Astrocyte (in vitro differentiated cells and primary cell): Measurements from ENCODE around the gene ZNG1A.

Experiments used
- EZH2 ChIP-seq: IDR thresholded peaks from 2 replicates; pipeline ENCODE4 v1.6.1; 2012; ENCODE audit warnings: mild to moderate bottlenecking, low read length, inconsistent platforms; ENCODE audit not compliant: insufficient read depth
- TF ChIP-seq, protein P1 (sequence below): IDR thresholded peaks from 2 replicates; pipeline ENCODE4 v1.5.1; 2011; ENCODE audit warnings: low read depth, mild to moderate bottlenecking, inconsistent platforms, low read length, moderate library complexity; ENCODE audit not compliant: insufficient read depth

DNA sequence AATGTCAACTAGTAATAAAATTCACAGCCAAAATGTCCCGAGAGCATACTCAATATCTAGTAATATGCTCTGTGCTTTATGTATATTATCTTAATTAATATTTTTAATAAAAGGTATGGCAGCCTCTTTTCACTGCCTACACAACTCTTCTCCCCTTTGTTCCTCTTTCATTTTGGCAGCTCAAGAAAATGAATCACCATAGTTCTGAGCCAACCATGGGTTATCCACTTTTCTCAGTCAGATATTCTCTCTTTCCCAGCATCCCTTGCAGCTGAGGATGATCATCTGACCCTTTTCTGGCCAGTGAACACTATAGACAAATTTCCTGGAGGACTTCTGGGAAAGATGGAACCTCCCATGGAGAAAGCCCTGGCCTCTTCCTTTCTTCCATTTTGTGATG is 27.6 kb upstream of the ZNG1A start:
- TF ChIP-seq, protein P1, sequence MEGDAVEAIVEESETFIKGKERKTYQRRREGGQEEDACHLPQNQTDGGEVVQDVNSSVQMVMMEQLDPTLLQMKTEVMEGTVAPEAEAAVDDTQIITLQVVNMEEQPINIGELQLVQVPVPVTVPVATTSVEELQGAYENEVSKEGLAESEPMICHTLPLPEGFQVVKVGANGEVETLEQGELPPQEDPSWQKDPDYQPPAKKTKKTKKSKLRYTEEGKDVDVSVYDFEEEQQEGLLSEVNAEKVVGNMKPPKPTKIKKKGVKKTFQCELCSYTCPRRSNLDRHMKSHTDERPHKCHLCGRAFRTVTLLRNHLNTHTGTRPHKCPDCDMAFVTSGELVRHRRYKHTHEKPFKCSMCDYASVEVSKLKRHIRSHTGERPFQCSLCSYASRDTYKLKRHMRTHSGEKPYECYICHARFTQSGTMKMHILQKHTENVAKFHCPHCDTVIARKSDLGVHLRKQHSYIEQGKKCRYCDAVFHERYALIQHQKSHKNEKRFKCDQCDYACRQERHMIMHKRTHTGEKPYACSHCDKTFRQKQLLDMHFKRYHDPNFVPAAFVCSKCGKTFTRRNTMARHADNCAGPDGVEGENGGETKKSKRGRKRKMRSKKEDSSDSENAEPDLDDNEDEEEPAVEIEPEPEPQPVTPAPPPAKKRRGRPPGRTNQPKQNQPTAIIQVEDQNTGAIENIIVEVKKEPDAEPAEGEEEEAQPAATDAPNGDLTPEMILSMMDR = no peak
- TF ChIP-seq EZH2 = no peak
